K562 (cell line): ENCODE data around the gene CUL1. TPM values are rescaled to one million over a fixed set of nuclear protein-coding genes. Genes with fewer than 3 reads are reported as not detected.
A peak's percentile ranks its signal among the peaks of the same experiment; 100 is the strongest.

Experiments
- ATAC-seq: fragments of 200-7000 bp; cut with Tn5 transposase; 3 replicates; pipeline ENCODE4 v1.9.1; 2020; ENCODE audit warnings: moderate library complexity
- BruUV-seq: library from RNA; stranded (reverse); fragments of 400-500 nt; replicated peaks from 2 replicates; lab custom pipeline; 2021; lab: Mats Ljungman, UMichigan
- CTCF ChIA-PET: fragments of 300-600 bp; formaldehyde crosslinking; extraction: SDS; loops from one replicate; lab custom pipeline; 2021; ENCODE audit warnings: low intra/inter-chr PET ratio; lab: Yijun Ruan, JAX
- POLR2A ChIA-PET: fragments of 300-600, 350-650 bp; sonication (Branson Sonifier 250); formaldehyde crosslinking; extraction: SDS; loops from one replicate; lab custom pipeline; 2021; ENCODE audit warnings: antibody characterized with exemption, inconsistent platforms; lab: Yijun Ruan, JAX
- DNase-seq, 4 experiments: peaks; one replicate each; pipeline versions ENCODE4 v3.0.0 to v3.0.0-alpha.2; 2011 to 2018; ENCODE audit warnings: low spot score in 3 of 4, mixed read lengths in 3 of 4; ENCODE audit errors: extremely low read depth in 1 of 4
- FAIRE-seq: peaks from 2 replicates; lab custom pipeline; 2011; peaks lifted over from hg19 to GRCh38; lab: Jason Lieb, UNC
- H2AFZ ChIP-seq: 2 replicates; pipeline ENCODE4 v1.6.0; 2011; ENCODE audit warnings: low read depth, low read length, control low read depth, inconsistent platforms
- H3K27ac ChIP-seq: fragments of 200-600 bp; 3 replicates; pipeline ENCODE4 v1.8.0; 2011; ENCODE audit warnings: low read depth, mild to moderate bottlenecking, control low read depth, inconsistent platforms, low read length, moderate library complexity, mixed read lengths; ENCODE audit errors: extremely low read depth
- H3K27me3 ChIP-seq, 2 experiments: fragments of 300-600 bp in 1 of 2; 2 replicates in 1 of 2; 3 replicates in 1 of 2; pipeline versions ENCODE4 v1.6.0 to v1.8.0; 2011; ENCODE audit warnings: inconsistent platforms in 2 of 2, low read length in 2 of 2, mild to moderate bottlenecking in 1 of 2, mixed read lengths in 1 of 2, moderate library complexity in 1 of 2; ENCODE audit not compliant: control insufficient read depth in 2 of 2, insufficient read depth in 2 of 2
- H3K36me3 ChIP-seq: fragments of 300-600 bp; 3 replicates; pipeline ENCODE4 v1.8.0; 2011; ENCODE audit warnings: mild to moderate bottlenecking, low read length, inconsistent platforms; ENCODE audit not compliant: control insufficient read depth, insufficient read depth
- H3K4me1 ChIP-seq, 2 experiments: fragments of 200-600 bp in 1 of 2; replicated peaks in 1 of 2; 2 replicates in 1 of 2; 3 replicates in 1 of 2; pipeline versions ENCODE4 v1.5.1 to v1.8.0; 2011; ENCODE audit warnings: inconsistent platforms in 2 of 2, low read length in 2 of 2, mild to moderate bottlenecking in 1 of 2, mixed read lengths in 1 of 2, moderate library complexity in 1 of 2; ENCODE audit not compliant: control insufficient read depth in 2 of 2, insufficient read depth in 2 of 2
- H3K4me2 ChIP-seq: 2 replicates; pipeline ENCODE4 v1.6.1; 2011; ENCODE audit warnings: low read length, control low read depth, inconsistent platforms, mixed read lengths; ENCODE audit not compliant: insufficient read depth
- H3K4me3 ChIP-seq: fragments of 200-600 bp; sonication (generic), shearing (Covaris generic); 2 replicates; pipeline ENCODE4 v1.5.1; 2016; ENCODE audit warnings: control low read depth, inconsistent platforms
- H3K79me2 ChIP-seq: fragments of 200-600 bp; 3 replicates; pipeline ENCODE4 v1.8.0; 2011; ENCODE audit warnings: low read length, inconsistent platforms; ENCODE audit not compliant: control insufficient read depth, insufficient read depth
- H3K9ac ChIP-seq, 2 experiments: 2 replicates each; pipeline versions ENCODE4 v1.6.0 to v1.6.1; 2011; ENCODE audit warnings: low read depth in 2 of 2, low read length in 2 of 2, control low read depth in 1 of 2, inconsistent platforms in 1 of 2, mild to moderate bottlenecking in 1 of 2, mixed read lengths in 1 of 2; ENCODE audit not compliant: insufficient read depth in 1 of 2
- H3K9me1 ChIP-seq: one replicate; pipeline ENCODE4 v1.6.0; 2011; ENCODE audit warnings: inconsistent platforms, mild to moderate bottlenecking, low read length, moderate library complexity; ENCODE audit not compliant: control insufficient read depth, insufficient read depth
- H3K9me3 ChIP-seq: replicated peaks from 2 replicates; pipeline ENCODE4 v1.5.1; 2011; ENCODE audit warnings: low read depth, low read length, inconsistent platforms; ENCODE audit not compliant: control insufficient read depth, insufficient read depth
- H4K20me1 ChIP-seq: replicated peaks from 2 replicates; pipeline ENCODE4 v1.6.1; 2011; ENCODE audit warnings: low read length, inconsistent platforms, mixed read lengths; ENCODE audit not compliant: control insufficient read depth, insufficient read depth
- CREBBP ChIP-seq: IDR thresholded peaks from one replicate; pipeline ENCODE4 v1.6.1; 2012; ENCODE audit warnings: low read depth, mild to moderate bottlenecking, control low read depth, inconsistent platforms, low read length
- DACH1 ChIP-seq: fragments of 450-650 bp; IDR thresholded peaks from 2 replicates; pipeline ENCODE4 v1.6.1; 2018; ENCODE audit not compliant: partially characterized antibody
- MTA3 ChIP-seq: fragments of 450-650 bp; formaldehyde crosslinking; IDR thresholded peaks from 2 replicates; pipeline ENCODE4 v1.6.1; 2017; ENCODE audit warnings: mild to moderate bottlenecking, borderline replicate concordance
- POLR2H ChIP-seq: IDR thresholded peaks from 2 replicates; pipeline ENCODE4 v1.6.1; 2016; ENCODE audit warnings: missing genetic modification characterization, low read depth, mild to moderate bottlenecking, control low read depth, missing compliant biosample characterization, moderate library complexity
- TAF9B ChIP-seq: fragments of 450-650 bp; IDR thresholded peaks from 2 replicates; pipeline ENCODE4 v1.6.1; 2018; ENCODE audit warnings: mild to moderate bottlenecking; ENCODE audit not compliant: partially characterized antibody
- ZNF316 ChIP-seq: fragments of 450-650 bp; IDR thresholded peaks from 2 replicates; pipeline ENCODE4 v1.6.1; 2016
- ZNF324 ChIP-seq: fragments of 250-450 bp; sonication (Bioruptor Pico); IDR thresholded peaks from 2 replicates; pipeline ENCODE4 v1.4.0; 2020; ENCODE audit warnings: mild to moderate bottlenecking
- ZNF668 ChIP-seq: fragments of 250-450 bp; sonication (Bioruptor Pico); IDR thresholded peaks from 2 replicates; pipeline ENCODE4 v1.8.0; 2022; ENCODE audit warnings: mild to moderate bottlenecking, inconsistent platforms
- WGBS: fragments of 100-300 bp; shearing (Covaris generic); methylation state at CpG from one replicate; pipeline ENCODE4 v1.1.6; 2016; ENCODE audit warnings: low coverage, mixed read lengths; ENCODE audit not compliant: insufficient coverage; ENCODE audit errors: missing lambda C conversion rate; 5-methylcytosine and 5-hydroxymethylcytosine counted together
- in situ Hi-C: fragments of 300-500 bp; cut with MboI; formaldehyde crosslinking; loops from 4 replicates; pipeline ENCODE4 v1.15.0; 2018; ENCODE audit warnings: inconsistent platforms, mixed read lengths
- intact Hi-C: fragments of 100-400 bp; cut with micrococcal nuclease; formaldehyde crosslinking; loops from 2 replicates; pipeline ENCODE4 v1.14.2; 2022
- polyA plus RNA-seq, 8 experiments: library from polyadenylated mRNA; depleted of rRNA in 4 of 8; stranded (reverse) in 5 of 8; unstranded in 3 of 8; fragments of >200 nt; fragmentation: Nextera tagmentation in 2 of 8; fragmentation: Illumina TruSeq in 1 of 8; extraction: Ambion mirVana in 2 of 8; extraction: Trizol in 1 of 8; gene quantifications; 2 replicates each; pipeline versions ENCODE4 v1.2.1 to v1.2.3, GENCODE V29; 2011 to 2014; ENCODE audit warnings: inconsistent platforms in 1 of 8, missing spikeins in 1 of 8
- total RNA-seq, 7 experiments: library from RNA; depleted of rRNA in 6 of 7; stranded (reverse); fragments of >200 nt in 6 of 7; fragmentation: Illumina TruSeq in 2 of 7; extraction: Trizol in 2 of 7; gene quantifications; 2 replicates each; pipeline versions ENCODE4 v1.2.1 to v1.2.3, GENCODE V29; 2011 to 2021; ENCODE audit warnings: low replicate concordance in 1 of 7

The CUL1 gene
- total and polyA plus RNA-seq, 9 of the 15 experiments (the other 6 are each of a cell fraction or from before 2014, with no cell fraction given) = 31.5 to 107 (median 96.5) TPM

DNA sequence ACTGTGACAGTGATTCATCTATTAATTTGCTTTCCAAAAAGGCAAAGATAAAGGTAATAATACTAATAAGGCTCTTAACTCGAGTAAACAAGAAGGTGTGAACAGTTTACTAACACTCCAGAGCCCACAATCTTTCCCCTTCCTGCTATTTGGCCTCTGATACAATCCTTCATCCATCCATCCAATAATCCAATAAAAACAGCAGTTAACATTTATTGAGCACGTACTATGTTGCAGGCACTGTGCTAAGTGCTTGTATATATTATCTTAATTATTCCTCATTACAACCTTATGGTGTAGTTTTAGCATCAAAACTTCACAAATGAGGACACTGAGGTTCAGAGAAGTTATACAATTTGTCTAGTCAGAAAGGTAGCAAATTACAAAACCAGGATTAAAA lies 135.9 kb downstream of the CUL1 start:
- Histone ChIP-seq H3K36me3 (peaks cover 87% of the 10 kb centered on the region), H3K4me1 (peaks cover 0 to 4% of the 10 kb centered on the region in 2 experiments; a peak in 3 of 5 replicates)
- intact Hi-C loops = no loop called here
- DNase-seq = no peak
- no peak for TF ChIP-seq MTA3
- TF ChIP-seq ZNF668 (CRISPR knock-in tag) = no peak
- TF ChIP-seq DACH1 = peak; percentile 39
- no peak for TF ChIP-seq ZNF324 (CRISPR knock-in tag)
- peak; percentile 25; the same call in 1 of the 2 replicates for TF ChIP-seq POLR2H (tag)
- TF ChIP-seq CREBBP = peak; percentile 99
- TF ChIP-seq, all 486 proteins: peak for 3
- 100% methylated on average over 2 of the region's 2 CpGs for WGBS
- ATAC-seq = no peak
- no peak for FAIRE-seq
- no peaks in the 10 kb centered on the region for H3K9me1 ChIP-seq
- no peak overlapping the region for H3K27ac ChIP-seq
- BruUV-seq = no TSS peak
- H3K4me2 ChIP-seq = no peak overlapping the region
- H3K9ac ChIP-seq = no peak overlapping the region
- ChIA-PET POLR2A (no interaction called here), CTCF (no interaction called here)
- no peak overlapping the region for H2AFZ ChIP-seq
- no peaks in the 10 kb centered on the region for H4K20me1 ChIP-seq
- no peaks in the 10 kb centered on the region for H3K9me3 ChIP-seq
- H3K4me3 ChIP-seq = no peak overlapping the region
- in situ Hi-C loops = no loop called here
- peaks cover 96% of the 10 kb centered on the region for H3K79me2 ChIP-seq
- no peaks in the 10 kb centered on the region for H3K27me3 ChIP-seq

- WGBS = 93% methylated on average over 4 of the region's 4 CpGs
- H3K4me3 ChIP-seq = no peak overlapping the region
- no peak overlapping the region for H3K27ac ChIP-seq
- TF ChIP-seq ZNF316 = 0 out of 2 replicates have a peak, but pooled peaks have one; percentile 25
- TF ChIP-seq TAF9B = no peak
- H3K9me3 ChIP-seq = no peaks in the 10 kb centered on the region
- intact Hi-C loops (no loop called here), in situ Hi-C loops (no loop called here)
- no peaks in the 10 kb centered on the region; a peak in 1 of 5 replicates for H3K4me1 ChIP-seq
- H3K79me2 ChIP-seq = peaks cover 96% of the 10 kb centered on the region
- FAIRE-seq (no peak), DNase-seq (no peak), ATAC-seq (no peak)
- no peak overlapping the region for H3K9ac ChIP-seq
- H2AFZ ChIP-seq = no peak overlapping the region
- BruUV-seq = no TSS peak
- no peaks in the 10 kb centered on the region for H4K20me1 ChIP-seq
- no peaks in the 10 kb centered on the region for H3K9me1 ChIP-seq
- ChIA-PET CTCF (no interaction called here), POLR2A (interaction anchor here (1.1 to 2.2 kb wide), 4 partner anchors 9 to 89 kb away, joined by 3 to 6 read pairs (median 3); no protein-coding TSS in a partner anchor)
- H3K4me2 ChIP-seq = no peak overlapping the region
- H3K27me3 ChIP-seq = no peaks in the 10 kb centered on the region
- H3K36me3 ChIP-seq = peaks cover 84% of the 10 kb centered on the region
These were observed 137.2 kb downstream of the CUL1 start for GRCh38 chr7:148835854-148836253.
